GM10847 (cell line): ENCODE results near the gene PDRG1.

ENCODE experiments used
- POLR2A ChIP-seq: IDR thresholded peaks from 2 replicates; pipeline ENCODE4 v1.6.1; 2011; ENCODE audit not compliant: insufficient read length; ENCODE audit errors: extremely low read depth

The PDRG1 gene

DNA sequence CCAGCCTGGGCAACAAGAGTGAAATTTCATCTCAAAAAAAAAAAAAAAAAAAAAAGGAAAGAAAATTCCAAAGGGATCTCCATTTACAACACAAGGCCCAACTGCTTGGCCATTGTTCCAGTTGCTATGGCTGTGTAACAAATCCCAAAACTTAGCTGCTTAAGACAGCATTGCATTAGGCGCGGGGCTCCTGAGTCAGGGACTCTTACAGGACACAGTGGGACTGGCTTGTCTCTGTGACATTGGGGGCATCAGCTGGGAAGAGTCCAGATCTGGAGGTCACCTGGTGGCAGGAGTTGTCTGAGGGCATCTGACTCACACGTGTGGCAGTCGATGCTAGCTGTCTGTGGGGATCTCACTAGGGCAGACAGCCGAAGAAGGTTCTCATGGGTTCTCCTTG, 45.8 kb downstream of the PDRG1 start:
- TF ChIP-seq POLR2A, result no peak

DNA sequence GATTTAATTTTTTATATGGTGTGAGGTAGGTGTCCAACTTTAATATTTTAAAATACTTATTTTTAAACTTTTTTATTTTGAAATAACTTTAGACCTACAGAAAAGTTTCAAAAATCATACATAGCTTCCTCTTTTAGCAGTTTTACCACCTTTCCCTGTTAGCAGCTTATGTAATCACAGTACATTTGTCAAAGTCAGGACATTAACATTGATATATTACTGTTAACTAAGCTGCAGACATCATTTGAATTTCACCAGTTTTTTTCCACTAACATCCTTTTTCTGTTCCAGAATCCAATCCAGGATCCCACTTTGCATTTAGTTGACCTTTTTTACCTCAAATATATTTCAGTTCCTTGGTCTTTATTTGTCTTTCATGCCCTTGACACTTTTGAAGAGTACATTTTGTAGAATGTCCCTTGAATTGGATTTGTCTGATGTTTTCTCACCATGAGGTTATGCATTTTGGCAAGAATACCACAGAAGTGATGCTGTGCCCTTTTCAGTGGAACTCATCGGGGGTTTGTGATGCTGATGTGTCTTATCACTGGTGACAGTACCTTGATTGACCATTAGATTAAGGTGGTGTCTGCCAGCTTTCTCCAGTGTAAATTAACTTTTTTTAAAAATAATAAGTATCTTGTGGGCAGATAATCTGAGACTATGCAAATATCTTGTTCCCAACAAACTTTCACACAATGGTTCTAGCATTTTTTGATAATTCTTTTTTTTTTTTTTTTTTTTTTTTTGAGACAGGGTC, 48.0 kb downstream of the PDRG1 start:
- TF ChIP-seq POLR2A, result no peak

DNA sequence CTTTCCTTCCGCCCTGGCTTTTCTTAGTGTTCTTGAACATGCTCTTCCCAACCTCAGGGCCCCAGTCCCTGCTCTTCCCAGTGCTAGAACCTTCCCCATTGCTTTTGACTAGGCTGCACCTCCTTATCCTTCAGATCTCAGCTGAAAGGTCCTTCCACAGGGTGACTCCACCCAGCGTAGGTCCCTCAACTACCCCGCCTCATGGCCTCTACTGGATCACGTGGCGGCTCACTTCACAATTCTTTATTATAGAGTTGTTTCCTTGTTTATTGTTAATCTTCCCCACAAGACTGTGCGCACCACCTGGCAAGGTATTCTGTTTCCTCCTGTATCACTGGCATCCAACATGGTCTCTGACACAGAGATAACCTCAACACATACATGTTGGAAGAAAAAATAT, 50.2 kb downstream of the PDRG1 start:
- no peak for TF ChIP-seq POLR2A

DNA sequence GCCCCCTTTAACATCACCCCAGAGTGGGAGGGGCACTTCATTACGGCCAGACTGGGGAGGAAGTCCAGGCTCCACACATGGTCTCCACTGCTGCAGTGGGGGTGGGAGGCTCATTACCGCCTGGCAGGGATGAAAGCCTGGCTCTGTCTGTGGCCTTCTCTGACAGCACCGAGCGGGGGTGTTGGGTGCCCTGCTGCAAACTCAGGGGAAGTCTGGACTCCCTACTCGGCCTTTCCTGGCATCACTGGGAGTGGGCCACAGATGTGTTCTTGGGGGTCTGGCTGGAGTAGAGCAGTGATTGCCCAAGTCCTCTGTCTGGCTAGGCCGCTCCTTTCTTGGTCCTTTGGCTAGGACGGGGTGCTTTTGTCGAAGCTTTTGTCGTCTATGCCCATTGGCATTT, 54.3 kb downstream of the PDRG1 start:
- TF ChIP-seq POLR2A, result no peak

DNA sequence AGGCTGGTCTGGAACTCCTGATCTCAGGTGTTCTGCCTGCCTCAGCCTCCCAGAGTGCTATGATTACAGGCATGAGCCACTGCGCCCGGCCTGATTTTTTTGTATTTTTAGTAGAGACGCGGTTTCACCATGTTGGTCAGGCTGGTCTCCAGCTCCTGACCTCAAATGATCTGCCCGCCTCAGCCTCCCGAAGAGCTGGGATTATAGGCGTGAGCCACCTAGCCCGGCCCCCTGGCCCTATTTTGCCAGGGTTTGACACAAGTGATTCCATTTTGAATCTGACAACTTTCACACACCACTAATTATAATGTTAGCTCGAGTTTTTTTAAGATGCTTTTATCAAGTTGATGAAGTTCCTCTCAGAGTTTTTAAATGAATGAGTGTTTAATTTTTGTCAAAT, 55.8 kb downstream of the PDRG1 start:
- TF ChIP-seq POLR2A, result no peak

DNA sequence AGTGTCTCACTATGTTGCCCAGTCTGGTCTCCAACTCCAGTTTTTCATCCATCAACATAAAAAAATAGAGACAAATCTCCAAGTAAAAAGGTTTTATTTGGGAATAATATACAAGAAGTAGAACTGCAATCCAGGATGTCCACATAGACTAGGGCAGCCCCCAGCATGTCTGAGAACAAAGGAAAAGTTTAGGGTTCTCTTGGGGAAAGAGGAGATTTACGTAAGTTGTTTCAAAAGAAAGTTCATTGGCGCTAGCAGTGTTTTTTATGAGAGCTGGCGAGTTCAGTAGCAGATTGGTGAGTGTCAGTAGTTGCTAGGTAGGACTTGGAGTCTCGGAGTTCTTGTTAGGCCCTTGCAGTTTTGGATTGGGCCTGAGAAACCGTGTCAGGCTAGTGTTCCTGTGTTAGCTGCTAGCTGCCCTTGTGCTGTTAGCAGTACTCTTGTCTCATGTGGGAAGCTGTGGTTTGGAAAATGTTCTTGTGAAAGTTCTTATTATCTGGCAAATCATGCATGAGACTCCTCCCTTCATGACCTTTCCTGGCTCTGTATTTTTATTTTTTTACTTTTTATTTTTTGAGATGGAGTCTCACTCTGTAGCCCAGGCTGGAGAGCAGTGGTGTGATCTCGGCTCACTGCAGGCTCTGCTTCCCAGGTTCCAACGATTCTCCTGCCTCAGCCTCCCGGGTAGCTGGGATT, 56.7 kb downstream of the PDRG1 start:
- TF ChIP-seq POLR2A, result no peak
